H1 (cell line): ENCODE measurements around the gene PREX1. TPM values are rescaled to one million over a fixed set of nuclear protein-coding genes. Genes with fewer than 3 reads are reported as not detected.

Experiments
- BACH1 ChIP-seq: IDR thresholded peaks from 2 replicates; pipeline ENCODE4 v1.6.1; 2012; ENCODE audit warnings: low read length, improper control_type of control experiment
- CEBPB ChIP-seq: IDR thresholded peaks from 2 replicates; pipeline ENCODE4 v1.6.1; 2012; ENCODE audit warnings: low read depth, low read length
- CTBP2 ChIP-seq: IDR thresholded peaks from 2 replicates; pipeline ENCODE4 v1.7.0; 2011; ENCODE audit warnings: borderline replicate concordance, mild to moderate bottlenecking, moderate library complexity, mixed read lengths, low read length; ENCODE audit not compliant: insufficient read depth, insufficient read length
- EP300 ChIP-seq, 2 experiments: IDR thresholded peaks; 1 replicate in 1 of 2; 2 replicates in 1 of 2; pipeline ENCODE4 v1.6.1; 2011 to 2012; ENCODE audit warnings: low read depth in 2 of 2, low read length in 2 of 2, mild to moderate bottlenecking in 2 of 2, borderline replicate concordance in 1 of 2, inconsistent platforms in 1 of 2, moderate library complexity in 1 of 2
- GABPA ChIP-seq: IDR thresholded peaks from 2 replicates; pipeline ENCODE4 v1.6.1; 2011; ENCODE audit warnings: mild to moderate bottlenecking, low read length, moderate library complexity, borderline replicate concordance; ENCODE audit not compliant: insufficient read depth
- HDAC2 ChIP-seq, 2 experiments: fragments of 300-600 bp in 1 of 2; sonication (generic) in 1 of 2; IDR thresholded peaks; 2 replicates each; pipeline ENCODE4 v1.6.1; 2011 to 2012; ENCODE audit warnings: low read depth in 2 of 2, low read length in 2 of 2, mild to moderate bottlenecking in 2 of 2, moderate library complexity in 2 of 2, borderline replicate concordance in 1 of 2, inconsistent platforms in 1 of 2
- TAF7 ChIP-seq: optimal IDR thresholded peaks from 2 replicates; pipeline ENCODE3; 2011; ENCODE audit warnings: low read depth, mild to moderate bottlenecking, inconsistent platforms, low read length, moderate library complexity, borderline replicate concordance
- TCF12 ChIP-seq: IDR thresholded peaks from 2 replicates; pipeline ENCODE4 v1.6.1; 2011; ENCODE audit warnings: low read depth, mild to moderate bottlenecking, low read length
- TEAD4 ChIP-seq: IDR thresholded peaks from 2 replicates; pipeline ENCODE4 v1.6.1; 2012; ENCODE audit warnings: low read depth, low read length, inconsistent platforms, mixed read lengths
- YY1 ChIP-seq: IDR thresholded peaks from 2 replicates; pipeline ENCODE4 v1.6.1; 2011; ENCODE audit warnings: low read depth, mild to moderate bottlenecking, low read length
- polyA plus RNA-seq, 7 experiments: library from polyadenylated mRNA; depleted of rRNA in 3 of 7; stranded (reverse) in 5 of 7; unstranded in 2 of 7; fragments of >200 nt in 5 of 7; fragments of 200-250 nt in 2 of 7; gene quantifications; 1 replicate in 5 of 7; 2 replicates in 1 of 7; 4 replicates in 1 of 7; pipeline versions ENCODE4 v1.2.1 to v1.2.3, GENCODE V29; 2011 to 2013; ENCODE audit warnings: missing spikeins in 2 of 7, mixed read lengths in 2 of 7
- total RNA-seq: library from RNA; stranded (reverse); fragmentation: NEBNext Ultra II Directional; extraction: Animal tissue kit (Norgen Biotek cat#: 25700); gene quantifications from 2 replicates; pipeline ENCODE4 v1.2.1, GENCODE V29; 2021
- TF ChIP-seq, protein P1 (sequence below), 3 experiments: IDR thresholded peaks; 1 replicate in 2 of 3; 2 replicates in 1 of 3; pipeline versions ENCODE4 v1.5.1 to v1.6.1; 2011; ENCODE audit warnings: low read length in 3 of 3, mild to moderate bottlenecking in 3 of 3, inconsistent platforms in 2 of 3, low read depth in 1 of 3, moderate library complexity in 1 of 3; ENCODE audit not compliant: insufficient read depth in 1 of 3; ENCODE audit errors: control extremely low read depth in 1 of 3
- TF ChIP-seq, protein P2 (sequence below): IDR thresholded peaks from 2 replicates; pipeline ENCODE4 v1.6.1; 2011; ENCODE audit warnings: low read depth, mild to moderate bottlenecking, low read length; ENCODE audit not compliant: insufficient read depth

PREX1 gene
- total and polyA plus RNA-seq, 2 of the 8 experiments (the other 6 are each of a cell fraction or from before 2014, with no cell fraction given) = 10.7 to 12.8 TPM

DNA sequence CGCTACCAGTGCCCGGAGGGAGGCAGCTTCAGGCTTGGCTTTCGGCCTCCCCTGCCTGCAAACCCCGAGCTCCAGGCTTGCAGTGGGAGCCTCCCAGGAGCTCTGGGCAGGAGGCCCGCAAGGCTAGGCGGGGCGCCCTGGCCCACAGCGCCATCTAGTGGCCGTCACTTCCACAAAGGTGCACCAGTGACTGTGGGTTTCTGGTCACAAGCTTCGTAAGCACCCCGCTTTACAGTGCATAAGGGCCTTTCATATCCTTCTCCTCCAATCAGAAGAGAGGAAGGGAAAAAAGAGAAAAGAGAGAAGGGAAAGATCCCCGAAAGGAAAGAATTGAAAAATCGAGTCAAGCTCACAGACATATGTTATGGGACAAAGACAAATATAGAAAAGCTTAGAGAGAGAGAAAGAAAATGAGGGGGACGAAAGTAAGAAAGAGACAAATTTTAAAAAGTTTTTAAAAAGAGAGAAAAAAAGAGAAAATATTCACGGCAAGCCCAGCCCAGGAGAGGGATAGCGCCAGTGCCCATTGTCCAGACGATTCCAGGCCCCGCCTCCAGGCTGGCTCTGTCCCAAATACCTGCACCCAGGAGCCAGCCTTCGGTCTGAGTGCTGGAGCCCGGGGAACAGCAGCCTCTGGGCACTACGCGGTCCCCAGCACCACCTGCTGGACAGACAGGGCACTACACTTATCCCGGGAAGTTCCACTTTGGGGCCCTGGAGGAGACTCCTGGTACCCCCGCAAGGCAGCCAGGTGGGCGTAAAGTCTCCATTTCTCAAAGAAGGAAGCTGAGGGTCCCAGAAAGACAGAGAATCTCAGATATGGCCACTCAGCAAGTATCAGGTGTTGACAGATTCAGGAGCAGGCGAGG is 207.1 kb downstream of the PREX1 start (continued):
- TF ChIP-seq, protein P1, sequence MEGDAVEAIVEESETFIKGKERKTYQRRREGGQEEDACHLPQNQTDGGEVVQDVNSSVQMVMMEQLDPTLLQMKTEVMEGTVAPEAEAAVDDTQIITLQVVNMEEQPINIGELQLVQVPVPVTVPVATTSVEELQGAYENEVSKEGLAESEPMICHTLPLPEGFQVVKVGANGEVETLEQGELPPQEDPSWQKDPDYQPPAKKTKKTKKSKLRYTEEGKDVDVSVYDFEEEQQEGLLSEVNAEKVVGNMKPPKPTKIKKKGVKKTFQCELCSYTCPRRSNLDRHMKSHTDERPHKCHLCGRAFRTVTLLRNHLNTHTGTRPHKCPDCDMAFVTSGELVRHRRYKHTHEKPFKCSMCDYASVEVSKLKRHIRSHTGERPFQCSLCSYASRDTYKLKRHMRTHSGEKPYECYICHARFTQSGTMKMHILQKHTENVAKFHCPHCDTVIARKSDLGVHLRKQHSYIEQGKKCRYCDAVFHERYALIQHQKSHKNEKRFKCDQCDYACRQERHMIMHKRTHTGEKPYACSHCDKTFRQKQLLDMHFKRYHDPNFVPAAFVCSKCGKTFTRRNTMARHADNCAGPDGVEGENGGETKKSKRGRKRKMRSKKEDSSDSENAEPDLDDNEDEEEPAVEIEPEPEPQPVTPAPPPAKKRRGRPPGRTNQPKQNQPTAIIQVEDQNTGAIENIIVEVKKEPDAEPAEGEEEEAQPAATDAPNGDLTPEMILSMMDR (IDR thresholded peaks at IDR 0.05; ENCODE audit: control extremely low read depth in 1 of 3, insufficient read depth in 1 of 3, low read depth in 1 of 3, low read length in 3 of 3) = peak; percentile 93 to 98 (median 96)
- peak; percentile 31; the same call in 1 of the 2 replicates for TF ChIP-seq TEAD4
- peak; percentile 33; the same call in 1 of the 2 replicates for TF ChIP-seq GABPA
- peak; percentile 48 for TF ChIP-seq YY1
- peak; percentile 73 for TF ChIP-seq TAF7
- peak; percentile 78 for TF ChIP-seq BACH1
- TF ChIP-seq TCF12 = 0 out of 2 replicates have a peak, but pooled peaks have one; percentile 7
- TF ChIP-seq CEBPB = 0 out of 2 replicates have a peak, but pooled peaks have one; percentile 14
- TF ChIP-seq HDAC2 (IDR thresholded peaks at IDR 0.05; ENCODE audit: borderline replicate concordance in 1 of 2, low read depth in 2 of 2, low read length in 2 of 2) = peak in 1 of 2 experiments; percentile 47; a peak in 2 of 4 replicates
- TF ChIP-seq, protein P2, sequence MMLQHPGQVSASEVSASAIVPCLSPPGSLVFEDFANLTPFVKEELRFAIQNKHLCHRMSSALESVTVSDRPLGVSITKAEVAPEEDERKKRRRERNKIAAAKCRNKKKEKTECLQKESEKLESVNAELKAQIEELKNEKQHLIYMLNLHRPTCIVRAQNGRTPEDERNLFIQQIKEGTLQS = 0 out of 2 replicates have a peak, but pooled peaks have one; percentile 41
- TF ChIP-seq EP300 (IDR thresholded peaks at IDR 0.05; ENCODE audit: borderline replicate concordance in 1 of 2, low read depth in 2 of 2, low read length in 2 of 2) = peak in 1 of 2 experiments; percentile 17; a peak in 1 of 3 replicates
- TF ChIP-seq CTBP2 = no peak
- TF ChIP-seq, all 59 proteins: peak for 15
